Suppressor macrophage treated with lipopolysaccharide for 4 hours (primary cell): ENCODE data around the gene MSH2.

Experiments used
- DNase-seq: peaks from one replicate; pipeline ENCODE4 v3.0.0-alpha.2; 2020

Gene MSH2

GRCh38 chr2:47509821-47510385, 106.9 kb downstream of the MSH2 start:
- no peak for DNase-seq

GRCh38 chr2:47510745-47511144, 107.8 kb downstream of the MSH2 start:
- DNase-seq: no peak

GRCh38 chr2:47512581-47513083, 109.7 kb downstream of the MSH2 start:
- DNase-seq: no peak

- no peak for DNase-seq
These were observed 111.1 kb downstream of the MSH2 start for GRCh38 chr2:47513981-47514520.

- DNase-seq: no peak
These were observed 113.6 kb downstream of the MSH2 start for GRCh38 chr2:47516360-47517104.

GRCh38 chr2:47518497-47519146, 115.7 kb downstream of the MSH2 start:
- DNase-seq: no peak

- no peak for DNase-seq
These were observed 116.2 kb downstream of the MSH2 start for GRCh38 chr2:47519147-47519537.

GRCh38 chr2:47519604-47520301, 116.8 kb downstream of the MSH2 start:
- DNase-seq: no peak

GRCh38 chr2:47520302-47520630, 117.3 kb downstream of the MSH2 start:
- peak; percentile 5 for DNase-seq

GRCh38 chr2:47520825-47521665, 118.1 kb downstream of the MSH2 start:
- DNase-seq: peak; percentile 41

- DNase-seq: no peak
These were observed 118.8 kb downstream of the MSH2 start for GRCh38 chr2:47521666-47522285.

GRCh38 chr2:47525167-47525566, 122.2 kb downstream of the MSH2 start:
- no peak for DNase-seq

GRCh38 chr2:47528455-47528854, 125.5 kb downstream of the MSH2 start:
- DNase-seq: no peak

- DNase-seq: no peak
These were observed 125.9 kb downstream of the MSH2 start for GRCh38 chr2:47528874-47529273.

GRCh38 chr2:47530105-47530760, 127.3 kb downstream of the MSH2 start:
- DNase-seq: no peak

GRCh38 chr2:47531378-47532042, 128.6 kb downstream of the MSH2 start:
- DNase-seq: no peak
